ENCODE data around the gene ADAMTS7. TPM values are rescaled to one million over a fixed set of nuclear protein-coding genes. Genes with fewer than 3 reads are reported as not detected.

The ADAMTS7 gene
- total and polyA plus RNA-seq, 5 donors, result 38.8 to 85.9 (median 81.6) TPM

DNA sequence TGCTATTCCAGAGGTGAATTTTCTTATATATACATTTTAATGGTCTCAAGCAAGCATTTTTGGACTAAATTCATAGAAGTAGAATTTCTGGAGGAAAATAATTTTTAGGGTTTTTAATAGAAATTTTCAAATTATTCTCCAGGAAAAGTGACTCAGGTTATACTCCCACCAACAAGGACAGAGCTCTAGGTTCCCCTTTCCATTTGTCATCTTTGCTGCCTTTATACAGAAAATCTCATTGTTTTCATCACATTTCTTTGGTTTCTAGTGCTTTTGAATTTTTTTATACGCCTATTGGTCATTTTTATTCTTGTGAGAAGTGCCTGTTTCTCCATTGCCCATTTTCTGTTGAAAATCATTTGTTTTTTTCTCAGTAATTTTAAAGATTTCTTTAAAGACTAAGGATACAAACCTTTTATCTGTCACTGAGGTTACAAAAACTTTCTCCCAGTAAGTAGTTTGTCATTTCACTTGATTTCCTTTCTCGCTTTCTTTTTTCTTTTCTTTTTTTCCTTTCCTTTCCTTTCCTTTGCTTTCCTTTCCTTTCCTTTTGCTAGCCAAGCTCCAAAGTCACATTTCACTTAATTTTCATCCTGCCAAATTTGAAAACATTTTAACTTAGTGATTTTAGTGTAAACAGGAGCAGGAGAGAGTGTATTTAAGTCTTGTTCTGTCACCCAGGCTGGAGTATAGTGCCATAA is 93.2 kb downstream of the ADAMTS7 start:
- Histone ChIP-seq H3K27ac (ENCODE audit: low read length) (no peak overlapping the region), H3K4me1 (ENCODE audit: control insufficient read depth, insufficient read depth, low read length) (no peaks in the 10 kb centered on the region), H3K9me3 (ENCODE audit: control insufficient read depth, low read length) (no peaks in the 10 kb centered on the region), H3K27me3 (ENCODE audit: control insufficient read depth, insufficient read depth) (no peaks in the 10 kb centered on the region), H3K4me3 (ENCODE audit: low read length) (no peak overlapping the region)
- WGBS, result 79% methylated on average over 2 of the region's 2 CpGs
- DNase-seq (no peak), ATAC-seq (no peak)
- intact Hi-C loops (cut with DNase I), result no loop called here

DNA sequence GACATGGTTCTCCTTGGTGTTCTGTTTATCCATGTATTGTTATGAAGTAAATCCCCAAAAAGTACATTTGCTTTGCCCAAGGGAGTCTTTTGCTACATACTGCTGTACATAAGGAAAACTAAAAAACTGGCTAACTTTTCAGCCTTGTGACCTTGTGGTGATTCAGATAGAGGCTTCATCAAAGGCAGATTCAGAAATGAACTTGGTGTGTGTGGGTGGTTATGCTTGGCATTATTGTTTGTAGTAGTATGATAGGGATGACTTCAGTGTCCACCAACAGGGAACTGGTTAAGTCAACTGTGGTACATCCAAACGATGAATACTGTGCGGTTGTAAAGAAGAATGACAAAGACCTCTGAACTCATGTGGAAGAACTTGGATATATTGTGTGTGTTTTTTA is 94.6 kb downstream of the ADAMTS7 start:
- ATAC-seq (no peak), DNase-seq (no peak)
- Histone ChIP-seq H3K27ac (ENCODE audit: low read length) (no peak overlapping the region), H3K4me3 (ENCODE audit: low read length) (no peak overlapping the region), H3K9me3 (ENCODE audit: control insufficient read depth, low read length) (no peaks in the 10 kb centered on the region), H3K4me1 (ENCODE audit: control insufficient read depth, insufficient read depth, low read length) (no peaks in the 10 kb centered on the region), H3K27me3 (ENCODE audit: control insufficient read depth, insufficient read depth) (no peaks in the 10 kb centered on the region)
- 83% methylated on average over 2 of the region's 2 CpGs for WGBS
- intact Hi-C loops (cut with DNase I), result no loop called here

DNA sequence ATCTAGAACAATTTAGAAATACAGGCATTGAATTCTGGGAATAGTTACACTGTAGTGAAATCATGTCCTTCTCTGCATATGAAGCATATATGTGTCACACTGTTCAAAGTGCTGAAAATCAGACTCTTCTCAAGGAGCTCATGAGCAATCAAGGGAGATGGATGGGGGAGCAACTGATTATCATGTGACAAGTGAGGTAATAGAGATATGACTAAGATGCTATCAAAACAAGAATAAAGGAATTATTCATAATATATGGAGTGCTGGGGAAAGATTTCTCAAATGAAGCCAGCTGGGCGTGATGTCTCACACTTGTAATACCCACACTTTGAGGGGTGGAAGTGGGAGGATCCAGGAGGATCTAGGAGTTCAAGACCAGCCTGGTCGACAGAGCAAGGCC is 95.3 kb downstream of the ADAMTS7 start:
- Histone ChIP-seq H3K9me3 (ENCODE audit: control insufficient read depth, low read length) (no peaks in the 10 kb centered on the region), H3K27ac (ENCODE audit: low read length) (no peak overlapping the region), H3K27me3 (ENCODE audit: control insufficient read depth, insufficient read depth) (no peaks in the 10 kb centered on the region), H3K4me3 (ENCODE audit: low read length) (no peak overlapping the region), H3K4me1 (ENCODE audit: control insufficient read depth, insufficient read depth, low read length) (no peaks in the 10 kb centered on the region)
- ATAC-seq (no peak), DNase-seq (no peak)
- intact Hi-C loops (cut with DNase I), result no loop called here
- 56% methylated on average over 2 of the region's 2 CpGs for WGBS

- WGBS, result 95% methylated on average over 5 of the region's 5 CpGs
- no peak for DNase-seq
Observed at GRCh38 chr15:78715434-78715833, 95.8 kb downstream of the ADAMTS7 start.

GRCh38 chr15:78714890-78715289 is 96.4 kb downstream of the ADAMTS7 start:
- WGBS, result 70% methylated on average over 3 of the region's 3 CpGs
- ATAC-seq (no peak), DNase-seq (no peak)
- intact Hi-C loops (cut with DNase I), result no loop called here
- Histone ChIP-seq H3K9me3 (ENCODE audit: control insufficient read depth, low read length) (no peaks in the 10 kb centered on the region), H3K4me3 (ENCODE audit: low read length) (no peak overlapping the region), H3K27me3 (ENCODE audit: control insufficient read depth, insufficient read depth) (no peaks in the 10 kb centered on the region), H3K27ac (ENCODE audit: low read length) (no peak overlapping the region), H3K4me1 (ENCODE audit: control insufficient read depth, insufficient read depth, low read length) (no peaks in the 10 kb centered on the region)

More at GRCh38 chr15:78715434-78715833, 95.8 kb downstream of the ADAMTS7 start:
- Histone ChIP-seq H3K27ac (ENCODE audit: low read length) (no peak overlapping the region), H3K4me1 (ENCODE audit: control insufficient read depth, insufficient read depth, low read length) (no peaks in the 10 kb centered on the region), H3K9me3 (ENCODE audit: control insufficient read depth, low read length) (no peaks in the 10 kb centered on the region), H3K4me3 (ENCODE audit: low read length) (no peak overlapping the region), H3K27me3 (ENCODE audit: control insufficient read depth, insufficient read depth) (no peaks in the 10 kb centered on the region)
- intact Hi-C loops (cut with DNase I), result no loop called here
- ATAC-seq, result no peak

GRCh38 chr15:78712797-78713515 is 98.3 kb downstream of the ADAMTS7 start:
- H3K27me3 ChIP-seq (ENCODE audit: control insufficient read depth, insufficient read depth), result no peaks in the 10 kb centered on the region
- H3K9me3 ChIP-seq (ENCODE audit: control insufficient read depth, low read length), result no peaks in the 10 kb centered on the region
- H3K4me1 ChIP-seq (ENCODE audit: control insufficient read depth, insufficient read depth, low read length), result no peaks in the 10 kb centered on the region
- intact Hi-C loops (cut with DNase I), result no loop called here
- H3K4me3 ChIP-seq (ENCODE audit: low read length), result no peak overlapping the region
- no peak for ATAC-seq
- WGBS, result 59% methylated on average over 8 of the region's 8 CpGs
- H3K27ac ChIP-seq (ENCODE audit: low read length), result no peak overlapping the region
- DNase-seq, result no peak

GRCh38 chr15:78711638-78712037 is 99.6 kb downstream of the ADAMTS7 start:
- intact Hi-C loops (cut with DNase I), result no loop called here
- 84% methylated on average over 2 of the region's 2 CpGs for WGBS
- ATAC-seq (no peak), DNase-seq (no peak)
- Histone ChIP-seq H3K27ac (ENCODE audit: low read length) (no peak overlapping the region), H3K27me3 (ENCODE audit: control insufficient read depth, insufficient read depth) (no peaks in the 10 kb centered on the region), H3K9me3 (ENCODE audit: control insufficient read depth, low read length) (no peaks in the 10 kb centered on the region), H3K4me3 (ENCODE audit: low read length) (no peak overlapping the region), H3K4me1 (ENCODE audit: control insufficient read depth, insufficient read depth, low read length) (no peaks in the 10 kb centered on the region)

- intact Hi-C loops (cut with DNase I), result loop anchor here (2.0 to 5.0 kb wide), 3 partner anchors 67 to 92 kb away; partner anchors contain the start of gene CHRNB4 (in 1 of the 4)
- no peak overlapping the region for H3K4me3 ChIP-seq (ENCODE audit: low read length)
- ATAC-seq (peak; percentile 94 to 95), DNase-seq (peak; percentile 70 to 84 (median 84))
- H3K9me3 ChIP-seq (ENCODE audit: control insufficient read depth, low read length), result peaks cover 2% of the 10 kb centered on the region
- 8% methylated on average over 21 of the region's 21 CpGs for whole genome bisulfite sequencing
- no peaks in the 10 kb centered on the region for H3K4me1 ChIP-seq (ENCODE audit: control insufficient read depth, insufficient read depth, low read length)
- no peaks in the 10 kb centered on the region for H3K27me3 ChIP-seq (ENCODE audit: control insufficient read depth, insufficient read depth)
- H3K27ac ChIP-seq (ENCODE audit: low read length), result no peak overlapping the region
Observed at GRCh38 chr15:78709263-78709882, 101.9 kb downstream of the ADAMTS7 start.

Other genes with a start within 250 kb of the ADAMTS7 start
- gene CHRNA5, start 245.9 kb downstream of the ADAMTS7 start, total RNA-seq, result 1 to 10 TPM; 2.0 to 4.0 (median 2.8) TPM
- 0.68 TPM for gene CHRNA5, start 245.9 kb downstream of the ADAMTS7 start, polyA plus RNA-seq
- gene CHRNA3, start 190.5 kb downstream of the ADAMTS7 start, total RNA-seq, result 1 to 10 TPM in 2 of 4 donors, under 1 TPM in 1, not detected in 1; 0.86 to 1.3 (median 1.1) TPM
- gene CHRNA3, start 190.5 kb downstream of the ADAMTS7 start, polyA plus RNA-seq, result 0.11 TPM
- not detected for gene CHRNB4, start 170.3 kb downstream of the ADAMTS7 start, total RNA-seq
- gene CHRNB4, start 170.3 kb downstream of the ADAMTS7 start, polyA plus RNA-seq, result not detected
- 100 to 1,000 TPM; 347 to 402 (median 376) TPM for gene MORF4L1, start 61.4 kb upstream of the ADAMTS7 start, total RNA-seq
- 296 TPM for gene MORF4L1, start 61.4 kb upstream of the ADAMTS7 start, polyA plus RNA-seq
- 100 to 1,000 TPM in 1 of 4 donors, 10 to 100 TPM in 3; 41.0 to 101 (median 79.4) TPM for gene CTSH, start 133.6 kb upstream of the ADAMTS7 start, total RNA-seq
- gene CTSH, start 133.6 kb upstream of the ADAMTS7 start, polyA plus RNA-seq, result 126 TPM

All from right cardiac atrium (tissue), 5 donors.